ENCODE measurements around the gene ROR1. TPM values are rescaled to one million over a fixed set of nuclear protein-coding genes. Genes with fewer than 3 reads are reported as not detected.

Gene ROR1
- total and polyA plus RNA-seq, 9 of the 15 experiments (the other 6 are each of a cell fraction or from before 2014, with no cell fraction given): 0.02 TPM; not detected in 8

DNA sequence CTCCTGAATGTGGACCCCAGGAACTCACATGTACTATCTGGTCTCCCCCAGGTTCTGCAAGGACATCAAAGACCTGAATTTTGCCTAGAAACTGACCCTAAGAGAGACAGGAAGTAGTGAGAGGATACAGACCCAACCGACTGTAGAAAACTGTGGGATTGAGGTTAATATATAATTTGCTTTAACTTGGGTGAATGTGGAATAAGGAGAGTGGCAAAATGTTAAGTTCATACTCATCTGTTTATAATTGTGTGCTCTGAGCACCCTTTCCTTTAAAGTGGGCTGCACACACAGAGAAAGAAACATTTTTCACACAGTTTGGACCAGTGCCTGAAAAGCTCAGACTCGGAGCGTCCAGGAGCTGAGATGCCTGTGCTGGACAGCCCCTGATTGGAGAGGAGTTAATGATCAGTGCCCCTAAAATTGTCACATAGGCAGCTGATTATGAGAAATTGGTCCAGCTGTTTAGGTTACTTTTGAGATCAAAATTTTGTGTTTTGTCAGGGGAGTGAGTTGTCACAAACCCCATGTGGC is 37.2 kb downstream of the ROR1 start:
- in situ Hi-C loops (cut with MboI): no loop called here
- FAIRE-seq (no peak), DNase-seq (ENCODE audit: extremely low read depth in 1 of 4, low spot score in 3 of 4) (no peak), ATAC-seq (no peak)
- Histone ChIP-seq H3K4me2 (ENCODE audit: insufficient read depth, low read length) (no peak overlapping the region), H2AFZ (ENCODE audit: low read depth, low read length) (no peak overlapping the region), H3K4me3 (no peak overlapping the region), H3K27ac (ENCODE audit: extremely low read depth, low read depth, low read length) (no peak overlapping the region), H3K9me1 (ENCODE audit: control insufficient read depth, insufficient read depth, low read length) (no peaks in the 10 kb centered on the region), H3K4me1 (replicated peaks in 1 of 2; ENCODE audit: control insufficient read depth in 2 of 2, insufficient read depth in 2 of 2, low read length in 2 of 2) (no peaks in the 10 kb centered on the region), H3K79me2 (ENCODE audit: control insufficient read depth, insufficient read depth, low read length) (no peaks in the 10 kb centered on the region), H3K36me3 (ENCODE audit: control insufficient read depth, insufficient read depth, low read length) (no peaks in the 10 kb centered on the region), H4K20me1 (replicated peaks; ENCODE audit: control insufficient read depth, insufficient read depth, low read length) (no peaks in the 10 kb centered on the region), H3K27me3 (ENCODE audit: control insufficient read depth in 2 of 2, insufficient read depth in 2 of 2, low read length in 2 of 2) (no peaks in the 10 kb centered on the region), H3K9ac (ENCODE audit: insufficient read depth in 1 of 2, low read depth in 2 of 2, low read length in 2 of 2) (no peak overlapping the region), H3K9me3 (replicated peaks; ENCODE audit: control insufficient read depth, insufficient read depth, low read depth, low read length) (no peaks in the 10 kb centered on the region)
- no TSS peak for BruUV-seq (replicated peaks)
- ChIA-PET POLR2A (no interaction called here), CTCF (ENCODE audit: low intra/inter-chr PET ratio) (no interaction called here)
- intact Hi-C loops (cut with micrococcal nuclease): no loop called here
- WGBS (ENCODE audit: insufficient coverage, low coverage, missing lambda C conversion rate): 2% methylated on average over 3 of the region's 3 CpGs
- TF ChIP-seq ZNF57 (CRISPR knock-in tag; IDR thresholded peaks at IDR 0.05) (no peak), ZBTB12 (CRISPR knock-in tag; IDR thresholded peaks at IDR 0.05) (no peak), GTF2A2 (tag; IDR thresholded peaks at IDR 0.05) (no peak), FOS (IDR thresholded peaks at IDR 0.05; ENCODE audit: extremely low read depth, insufficient read length) (no peak), ZNF609 (CRISPR knock-in tag; IDR thresholded peaks at IDR 0.05; ENCODE audit: borderline replicate concordance) (no peak), POLR2AphosphoS2 (IDR thresholded peaks at IDR 0.05; ENCODE audit: low read length) (no peak), ILF3 (IDR thresholded peaks at IDR 0.05; ENCODE audit: borderline replicate concordance) (no peak), TCF7L2 (IDR thresholded peaks at IDR 0.05; ENCODE audit: low read depth, low read length) (no peak), CREB1 (IDR thresholded peaks at IDR 0.05) (no peak), CREB1 (CRISPR knock-in tag; IDR thresholded peaks at IDR 0.05) (no peak), CHAMP1 (IDR thresholded peaks at IDR 0.05) (no peak), MAFF (IDR thresholded peaks at IDR 0.05; ENCODE audit: low read length) (no peak), ZFP30 (CRISPR knock-in tag; IDR thresholded peaks at IDR 0.05; ENCODE audit: borderline replicate concordance) (no peak), EP400 (IDR thresholded peaks at IDR 0.05) (no peak), RBM17 (IDR thresholded peaks at IDR 0.05; ENCODE audit: borderline replicate concordance, low read depth, low read length) (no peak), ZKSCAN8 (CRISPR knock-in tag; IDR thresholded peaks at IDR 0.05) (no peak), MCM5 (IDR thresholded peaks at IDR 0.05; ENCODE audit: low read depth) (no peak)
